Activated CD4-positive, CD25-positive, alpha-beta regulatory T cell (primary cell): ENCODE measurements around the gene LRMDA.

Source experiments
- DNase-seq, 4 experiments: peaks; one replicate each; lab custom pipeline; 2025; lab: John Stamatoyannopoulos, UW

Gene LRMDA

DNA sequence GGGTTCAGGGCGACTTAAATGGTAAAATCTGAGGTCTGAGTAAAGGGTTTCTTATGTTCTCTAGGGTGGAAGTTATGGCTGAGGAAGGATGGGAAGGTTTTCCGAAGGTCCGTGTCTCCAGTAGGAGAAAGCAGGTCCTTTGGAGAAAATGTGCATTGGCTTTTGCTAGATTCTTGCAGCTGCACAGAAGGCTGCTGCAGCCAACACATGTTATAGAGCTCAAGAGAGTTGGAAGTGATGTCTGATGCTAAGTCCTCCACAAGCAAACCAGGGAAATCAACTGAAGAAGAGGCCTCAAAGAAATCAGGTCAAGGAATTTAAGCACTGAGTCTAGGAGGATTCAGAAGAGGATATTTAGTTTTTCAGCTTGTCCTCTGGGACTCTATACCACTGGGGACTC lies 404.6 kb downstream of the LRMDA start:
- DNase-seq, result no peak

DNA sequence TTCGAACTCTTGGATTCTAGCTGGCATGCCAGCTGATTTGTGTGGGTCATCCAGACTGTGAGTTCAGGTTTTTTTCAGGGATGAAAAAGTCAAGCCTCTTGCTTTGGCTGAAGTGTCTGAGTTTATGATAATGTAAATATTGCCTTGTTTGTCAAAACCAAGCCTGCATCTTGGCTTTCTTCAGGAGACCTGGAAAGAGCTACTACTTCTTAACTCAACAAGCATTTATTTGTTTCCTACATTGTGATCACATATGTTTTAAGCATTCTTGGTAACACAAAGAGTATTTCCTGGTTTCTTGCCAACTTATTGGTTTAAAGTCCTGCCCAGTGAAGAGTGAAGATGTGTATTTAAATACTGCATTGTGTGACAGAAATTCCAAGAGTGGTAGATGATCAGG lies 407.1 kb downstream of the LRMDA start:
- no peak for DNase-seq

DNA sequence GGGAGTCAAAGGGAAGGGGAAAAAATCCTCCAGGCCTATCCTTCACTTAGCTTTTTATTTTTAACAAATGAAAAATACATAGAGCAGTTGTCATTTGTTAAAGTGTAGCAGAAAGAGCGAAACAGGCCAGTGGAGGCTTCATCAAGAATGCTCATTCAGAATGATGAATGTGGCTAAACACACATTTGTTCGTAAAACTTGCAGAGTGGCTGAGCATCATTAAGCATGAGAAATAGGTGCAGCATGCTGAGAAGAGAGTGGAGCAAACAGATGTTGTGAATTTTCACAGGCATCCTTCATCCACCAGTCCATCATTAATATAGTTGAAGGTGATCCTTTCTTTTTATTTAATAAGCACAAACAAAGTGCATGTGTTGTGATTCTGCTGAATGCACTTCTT lies 407.6 kb downstream of the LRMDA start:
- no peak for DNase-seq

DNA sequence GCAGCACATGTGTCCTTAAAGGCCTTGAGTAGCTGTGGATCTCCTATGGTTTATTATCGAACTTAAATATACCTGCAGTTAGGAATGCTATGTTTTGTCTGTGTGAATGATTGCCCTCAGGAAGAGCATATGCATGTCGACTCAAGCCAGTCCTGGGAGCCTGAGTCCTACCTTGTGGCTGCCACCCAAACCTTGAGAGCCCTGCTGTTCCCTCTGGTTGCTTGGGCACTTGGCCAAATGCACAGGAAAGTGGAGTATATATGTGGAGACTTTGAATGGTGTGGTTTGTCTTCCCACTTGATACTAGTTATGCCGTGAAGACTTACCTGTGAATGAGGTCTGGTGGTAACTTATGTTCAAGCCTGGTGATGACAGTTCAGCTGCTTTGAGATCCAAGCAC lies 409.8 kb downstream of the LRMDA start:
- DNase-seq, result no peak

DNA sequence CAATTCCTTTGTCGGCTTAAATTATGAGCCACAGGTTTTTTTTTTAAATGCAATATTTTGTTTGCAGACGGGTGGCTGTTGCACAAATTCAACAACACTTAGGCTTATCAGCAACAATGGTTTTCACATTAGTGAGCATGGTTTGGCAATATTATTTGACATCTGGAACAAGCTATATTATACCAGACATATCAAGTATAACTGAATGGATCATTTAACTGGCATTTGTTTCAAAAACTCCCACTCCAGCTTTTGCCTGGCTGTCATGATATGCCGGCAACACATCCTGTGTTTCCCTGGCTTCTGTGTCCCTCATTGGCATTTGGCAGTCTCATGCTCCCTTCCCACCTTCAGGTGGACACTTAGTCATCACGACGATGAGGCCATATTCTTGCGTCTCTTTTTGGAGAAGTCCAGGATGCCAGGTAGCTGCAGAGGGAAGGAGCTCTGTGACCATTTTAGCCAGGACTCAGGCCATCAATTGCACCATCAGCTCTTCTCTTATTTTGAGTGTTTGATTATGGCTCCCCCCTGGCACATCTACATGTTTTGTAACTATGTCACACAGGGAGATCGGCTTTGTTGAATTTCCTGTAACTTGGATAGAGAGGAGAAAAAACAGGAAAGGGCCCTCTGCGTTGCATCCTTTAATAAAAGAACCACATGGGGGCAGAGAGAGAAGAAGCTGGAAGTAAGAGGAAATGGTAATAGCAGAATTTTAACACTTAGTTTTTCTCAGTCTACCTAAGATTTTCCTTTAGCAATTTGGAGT lies 413.9 kb downstream of the LRMDA start:
- DNase-seq, result no peak

DNA sequence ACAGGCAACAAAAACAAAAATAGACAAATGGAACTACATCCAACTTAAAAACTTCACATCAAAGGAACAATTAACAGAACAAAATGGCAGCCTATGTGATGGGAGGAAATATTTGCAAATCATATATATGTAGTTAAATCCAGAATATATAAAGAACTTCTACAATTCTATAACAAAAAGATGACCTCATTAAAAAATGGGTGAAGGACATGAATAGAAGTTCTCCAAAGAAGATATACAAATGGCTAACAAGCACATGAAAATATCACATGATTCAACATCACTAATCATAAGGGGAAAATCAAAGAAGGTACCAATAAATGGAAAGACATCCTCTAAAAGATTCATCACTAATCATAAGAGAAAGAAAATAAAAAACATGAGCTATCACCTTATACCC lies 416.1 kb downstream of the LRMDA start:
- DNase-seq, result no peak

DNA sequence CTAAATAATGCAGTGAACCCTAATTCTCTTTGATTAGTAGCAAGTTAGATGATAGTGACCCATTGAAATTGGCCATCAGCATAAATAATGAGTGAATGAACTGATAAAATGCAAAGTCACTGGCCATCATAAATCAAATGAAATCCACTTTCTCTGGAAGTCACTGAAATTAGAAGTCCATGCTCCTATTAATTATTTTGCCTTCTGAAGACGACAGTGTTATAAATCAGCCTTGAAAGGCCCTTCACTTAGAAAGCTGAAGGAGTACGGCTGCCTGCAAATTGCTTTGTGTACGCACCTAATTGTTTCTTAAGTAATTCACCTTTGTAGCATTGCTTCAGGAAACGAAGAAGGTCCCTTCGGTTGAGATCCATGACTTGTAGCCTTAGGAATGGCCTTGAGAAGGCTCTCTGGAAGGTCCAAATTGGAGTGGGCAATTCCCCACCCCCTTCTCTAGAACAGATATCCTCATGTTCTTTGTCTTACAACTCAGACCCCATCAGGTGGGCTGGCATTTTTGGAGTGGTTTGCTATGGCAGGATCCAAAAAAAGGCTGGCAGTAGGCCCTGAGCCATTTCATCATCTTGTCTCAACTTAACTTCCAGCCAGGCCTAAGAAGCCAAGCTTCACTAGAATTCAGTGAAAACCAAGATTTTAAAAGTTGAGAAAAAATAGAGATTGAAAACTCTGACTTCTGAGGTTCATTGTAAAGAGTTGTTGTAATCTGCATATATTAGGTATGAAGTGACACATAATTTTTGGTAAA lies 420.3 kb downstream of the LRMDA start:
- DNase-seq, result no peak

DNA sequence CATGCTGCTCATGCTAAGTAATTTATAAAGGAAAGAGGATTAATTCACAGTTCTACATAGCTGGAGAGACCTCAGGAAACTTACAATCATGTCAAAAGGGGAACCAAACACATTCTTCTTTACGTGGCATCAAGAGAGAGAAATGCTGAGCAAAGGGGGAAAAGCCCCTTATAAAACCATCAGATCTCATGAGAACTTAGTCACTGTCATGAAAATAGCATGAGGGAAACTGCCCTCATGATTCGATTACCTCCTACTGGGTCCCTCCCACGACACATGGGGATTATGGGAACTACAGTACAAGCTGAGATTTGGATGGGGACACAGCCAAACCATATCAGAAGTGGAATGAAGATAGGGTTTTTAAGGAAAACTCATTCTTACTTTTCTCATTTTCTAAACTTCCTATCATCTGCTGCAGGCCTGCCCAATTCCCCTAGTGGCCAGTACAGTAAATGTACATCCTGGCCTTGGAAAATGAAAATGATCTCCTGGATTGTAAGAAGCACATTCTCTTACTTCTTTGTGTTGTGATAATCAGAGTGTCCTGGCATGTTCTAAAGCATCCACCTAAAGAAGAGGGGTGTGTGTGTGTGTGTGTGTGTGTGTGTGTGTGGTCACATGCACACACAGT lies 421.5 kb downstream of the LRMDA start:
- DNase-seq, result no peak

DNA sequence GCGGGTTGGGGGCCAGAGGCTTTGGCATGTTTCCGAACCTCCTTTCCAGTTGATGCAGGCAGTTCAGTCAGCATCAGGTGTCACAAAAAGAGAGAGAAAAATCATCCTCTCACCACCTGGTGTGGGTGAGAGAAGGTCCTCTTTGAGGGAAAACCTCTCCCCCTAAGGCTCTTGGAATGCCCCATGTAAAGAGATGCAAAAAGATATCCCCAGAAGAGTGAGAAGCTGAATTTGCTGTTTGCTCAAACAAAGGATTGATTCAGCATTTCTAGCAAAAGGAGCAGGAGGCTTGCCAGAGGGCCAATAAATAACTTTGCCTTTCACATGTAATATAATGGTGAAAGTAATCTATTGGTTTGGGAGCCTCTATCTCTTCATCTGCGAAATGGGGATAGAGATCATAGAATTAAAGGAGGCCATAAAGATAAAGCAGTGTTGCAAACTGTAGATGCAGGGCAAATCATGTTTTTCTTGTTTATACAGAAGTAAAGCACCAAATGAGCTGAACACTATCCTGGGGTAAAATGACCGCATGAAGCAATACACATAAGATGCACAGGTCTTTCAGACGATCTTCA lies 425.9 kb downstream of the LRMDA start:
- DNase-seq, result no peak

DNA sequence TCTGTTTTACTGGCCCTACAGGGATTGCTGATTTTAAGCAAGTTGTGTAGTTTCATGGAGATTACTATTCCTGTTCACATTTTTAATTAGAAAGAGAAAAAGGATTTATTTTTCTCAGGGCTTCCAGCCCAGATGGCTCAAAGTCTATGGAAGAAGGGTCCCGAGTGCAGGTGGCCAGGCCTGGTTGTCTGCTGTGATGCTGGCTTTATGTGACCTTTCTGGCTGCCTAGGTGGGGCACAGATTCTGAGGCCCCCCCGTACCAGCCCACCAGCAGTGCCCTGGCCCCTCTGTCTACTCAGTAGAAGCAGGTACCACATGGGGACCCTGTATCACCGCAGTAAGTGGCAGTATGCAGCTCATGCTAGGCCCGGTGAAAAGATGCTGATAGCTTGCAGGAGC lies 426.5 kb downstream of the LRMDA start:
- DNase-seq, result no peak

DNA sequence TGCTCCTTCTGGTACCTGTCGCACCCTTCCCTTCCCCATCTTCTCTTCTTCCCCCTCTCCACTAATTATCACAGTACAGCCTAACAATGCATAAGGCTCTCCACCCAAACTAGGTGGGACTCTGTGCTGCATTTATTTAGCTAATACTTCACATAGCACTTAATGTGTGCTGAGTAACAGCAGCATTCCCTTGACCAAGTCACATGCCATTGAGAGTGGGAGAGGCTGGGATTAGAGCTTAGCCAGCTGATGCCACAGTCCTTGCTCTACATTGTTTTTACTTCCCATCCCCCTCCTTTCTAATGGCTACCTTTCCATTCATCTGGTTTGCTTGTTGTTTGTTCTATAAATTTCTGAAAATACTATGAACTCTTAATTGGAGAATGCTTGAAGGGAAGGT lies 426.9 kb downstream of the LRMDA start:
- no peak for DNase-seq

DNA sequence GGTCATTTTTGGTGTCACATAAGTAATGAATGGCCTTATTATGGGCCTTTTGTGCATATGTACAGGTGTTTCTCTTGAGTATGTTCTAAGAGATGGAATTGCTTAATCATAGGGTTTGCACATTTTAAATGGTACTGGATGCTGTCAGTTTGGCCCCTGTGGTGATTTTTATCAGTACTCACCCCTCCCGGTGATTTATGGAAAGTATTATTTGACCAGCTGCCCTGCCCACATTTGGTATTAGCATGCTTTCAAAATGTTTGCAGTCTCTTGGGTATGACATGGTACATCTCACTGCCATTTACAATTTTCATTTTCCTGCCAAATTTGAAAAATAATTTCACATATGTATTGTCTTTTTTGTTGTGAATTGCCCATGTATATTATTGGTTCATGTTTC lies 427.7 kb downstream of the LRMDA start:
- DNase-seq, result no peak

DNA sequence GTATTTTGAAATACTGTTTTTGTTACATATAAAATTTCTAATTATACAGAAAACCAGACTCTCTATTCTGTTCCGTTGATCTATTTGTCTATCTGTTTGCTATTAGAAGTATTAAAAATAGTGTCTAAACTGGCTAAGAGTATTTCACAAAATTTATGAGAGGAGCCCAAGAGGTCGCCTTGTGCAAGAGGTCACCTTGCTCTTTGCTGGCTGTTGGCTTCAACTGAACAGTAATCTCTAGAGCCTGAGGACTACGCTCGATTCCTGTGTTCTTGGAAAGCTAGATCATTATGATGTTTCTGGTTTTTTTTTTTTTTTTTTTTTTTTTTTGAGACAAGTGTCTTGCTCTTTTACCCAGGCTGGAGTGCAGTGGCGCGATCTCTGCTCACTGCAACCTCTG lies 428.6 kb downstream of the LRMDA start:
- DNase-seq, result no peak

DNA sequence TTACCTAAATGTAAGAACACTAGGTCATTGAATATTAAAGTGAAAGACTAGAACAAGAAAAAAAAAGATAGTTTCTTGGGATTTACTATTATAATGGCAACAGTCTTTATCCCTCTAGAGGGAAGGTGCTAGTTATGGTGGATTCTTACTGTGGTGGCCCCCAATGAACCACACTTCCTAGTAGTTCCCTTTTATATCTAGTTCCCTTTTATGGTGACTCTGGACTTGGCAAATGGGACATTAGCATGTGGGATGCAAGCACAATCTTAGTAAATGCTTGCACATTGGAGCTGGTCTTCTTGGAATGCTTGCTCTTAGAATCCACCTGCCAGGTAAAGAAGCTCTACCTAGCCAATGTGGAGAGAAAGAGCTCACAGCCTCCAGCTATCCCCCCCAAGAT lies 430.2 kb downstream of the LRMDA start:
- DNase-seq, result no peak

DNA sequence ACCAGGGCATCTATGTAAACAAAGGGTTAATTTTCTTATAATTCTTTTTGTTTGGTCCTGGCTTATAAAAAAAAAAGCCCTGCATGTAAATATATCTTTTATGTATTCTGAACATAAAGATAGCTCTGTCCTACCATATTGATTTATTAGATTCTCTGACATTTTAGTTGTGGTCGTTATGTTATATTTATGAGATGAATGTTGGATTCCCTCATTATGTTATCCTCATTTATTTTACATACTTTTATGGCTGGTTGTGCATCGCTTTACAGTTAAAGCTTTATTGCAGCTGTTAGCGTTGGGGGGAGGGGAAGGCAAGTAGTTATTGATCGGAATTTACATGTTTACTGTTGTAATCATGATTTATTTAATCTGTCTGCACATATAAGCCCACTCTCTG lies 431.5 kb downstream of the LRMDA start:
- no peak for DNase-seq

DNA sequence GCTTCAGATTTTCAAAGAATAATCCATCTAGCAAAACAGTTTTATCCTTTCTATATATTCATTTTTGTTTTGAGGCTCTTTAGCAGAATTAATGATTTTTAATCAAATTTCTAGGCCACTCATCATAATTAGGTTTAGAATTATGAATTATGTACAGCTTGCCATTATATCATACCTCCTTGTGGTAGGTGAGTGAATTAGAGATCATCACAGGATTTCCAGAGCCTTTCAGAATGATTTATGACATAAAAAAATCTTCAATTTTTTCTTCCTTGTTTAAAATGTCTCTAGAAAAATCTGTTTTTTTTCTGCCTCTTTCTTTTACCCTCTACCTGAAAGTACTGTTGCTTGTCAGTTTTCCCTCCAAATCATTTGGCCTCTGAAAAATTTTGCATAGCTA lies 433.3 kb downstream of the LRMDA start:
- DNase-seq, result no peak

DNA sequence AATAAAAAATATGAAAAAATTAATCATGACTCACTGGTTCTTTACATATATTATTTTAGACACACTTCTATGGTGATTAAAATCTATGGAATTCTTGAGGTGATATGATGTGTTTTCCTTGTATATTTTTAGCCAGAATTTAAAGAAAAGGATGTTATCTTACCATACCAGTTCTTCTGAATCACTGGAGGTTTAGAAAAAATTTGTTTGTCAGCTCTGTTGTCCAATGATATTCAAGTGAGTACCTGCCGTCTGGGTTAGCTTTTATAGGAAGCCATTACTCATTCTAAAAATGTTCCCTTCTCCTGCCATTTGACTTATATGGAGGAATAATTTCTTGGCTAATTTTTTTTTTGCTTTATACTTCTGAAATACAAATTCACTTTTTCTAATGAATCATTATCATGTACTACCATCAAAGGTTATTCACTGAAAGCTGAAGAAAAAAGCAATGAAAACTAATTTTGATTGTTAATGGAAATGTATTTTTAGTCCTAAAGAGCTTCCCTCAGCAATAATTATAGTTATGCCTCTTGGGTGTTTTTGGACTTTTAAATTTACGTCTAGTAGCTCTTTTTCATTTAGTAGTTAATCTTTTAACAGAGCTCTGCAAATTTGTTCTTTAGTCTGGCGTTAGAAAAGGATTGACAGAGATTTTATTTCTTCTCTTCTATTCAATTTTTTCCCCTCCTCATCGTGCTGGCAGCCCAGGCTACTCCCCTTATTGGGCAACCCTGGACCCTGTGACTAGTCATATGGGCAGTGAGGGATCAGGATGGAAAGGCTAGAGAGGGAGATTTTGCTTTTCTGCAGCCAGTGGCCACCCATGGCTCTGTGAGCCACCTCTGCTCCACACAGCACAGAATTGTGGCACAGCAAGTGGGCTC lies 434.2 kb downstream of the LRMDA start:
- no peak for DNase-seq

DNA sequence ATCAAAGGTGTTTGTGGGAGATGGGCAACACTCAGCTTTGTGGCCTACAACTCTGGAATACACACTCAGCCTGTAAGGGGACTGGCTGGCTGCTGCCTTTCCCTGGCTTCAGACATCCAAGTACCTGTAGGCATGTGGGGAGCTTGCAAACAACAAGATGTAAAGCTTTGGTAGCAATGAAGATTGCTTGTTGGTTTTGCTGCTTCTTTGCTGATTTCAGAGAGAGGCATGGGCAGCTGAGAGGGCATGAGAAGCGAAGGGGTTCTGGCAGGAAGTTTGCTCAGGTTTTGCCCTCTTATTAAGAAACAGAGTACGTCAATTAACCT lies 434.8 kb downstream of the LRMDA start:
- no peak for DNase-seq

DNA sequence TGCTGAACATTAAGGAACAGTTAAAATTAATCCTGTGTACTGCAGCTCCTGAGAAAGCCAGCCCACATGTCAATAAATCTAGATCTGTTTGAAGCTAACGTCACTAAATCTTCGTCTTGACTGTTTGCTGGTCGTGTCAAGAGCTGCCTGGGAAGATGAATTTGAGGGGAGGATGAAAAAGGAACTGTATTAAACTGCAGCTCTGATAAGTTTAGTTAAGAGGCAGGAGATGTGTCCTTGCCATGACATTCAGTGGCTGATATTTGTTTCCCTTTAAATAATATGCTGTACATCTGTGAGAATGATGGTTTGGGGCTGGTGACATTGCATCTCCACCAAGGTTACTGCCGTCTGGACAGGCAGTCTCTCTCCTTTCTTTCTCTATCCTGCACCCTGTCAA lies 435.3 kb downstream of the LRMDA start:
- no peak for DNase-seq

DNA sequence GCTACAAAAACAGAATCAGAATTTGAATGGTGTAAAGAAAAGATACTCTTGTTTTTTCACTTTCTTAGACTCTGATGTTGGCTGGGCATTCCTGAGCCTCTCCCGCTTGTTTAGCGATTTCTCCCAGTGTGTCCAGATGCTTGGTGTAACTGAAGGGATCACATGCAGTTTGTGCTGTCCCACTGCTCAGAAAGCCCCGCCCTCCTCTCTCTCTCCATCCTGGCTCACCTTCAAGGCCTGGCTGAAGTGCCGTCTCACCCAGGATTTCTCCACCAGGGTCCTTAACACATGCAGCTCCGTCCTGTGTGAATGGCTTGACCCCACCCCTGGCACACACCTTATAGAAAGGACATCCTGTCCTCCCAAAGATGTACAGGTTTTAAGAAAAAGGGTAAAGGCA lies 437.1 kb downstream of the LRMDA start:
- no peak for DNase-seq

DNA sequence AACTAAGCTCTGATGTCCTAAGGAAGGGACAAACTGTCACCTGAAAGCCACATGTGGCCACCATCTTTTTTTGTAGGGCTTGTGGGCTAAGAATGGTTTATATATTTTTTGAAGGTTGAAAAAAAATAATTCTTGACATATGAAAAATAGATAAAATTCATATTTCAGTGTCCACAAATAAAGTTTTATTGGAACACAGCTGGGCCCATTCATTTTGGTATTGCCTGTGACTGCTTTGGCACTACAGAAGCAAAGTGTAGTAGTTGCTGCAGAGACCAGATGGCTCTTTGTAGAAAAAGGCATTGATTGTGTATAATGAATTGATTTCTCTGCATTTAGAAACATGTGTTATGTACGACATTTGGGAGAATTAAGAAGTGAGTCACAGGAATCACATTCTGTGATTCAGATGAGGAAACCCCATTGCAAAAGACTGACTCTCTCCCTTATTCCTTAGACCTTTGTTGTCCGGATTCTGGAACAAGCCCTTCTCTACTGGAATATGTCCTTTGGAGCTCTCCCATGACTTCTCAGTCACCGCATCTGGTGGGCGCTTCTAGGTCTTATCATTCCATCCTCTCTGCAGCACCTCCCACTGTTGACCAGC lies 438.7 kb downstream of the LRMDA start:
- no peak for DNase-seq

DNA sequence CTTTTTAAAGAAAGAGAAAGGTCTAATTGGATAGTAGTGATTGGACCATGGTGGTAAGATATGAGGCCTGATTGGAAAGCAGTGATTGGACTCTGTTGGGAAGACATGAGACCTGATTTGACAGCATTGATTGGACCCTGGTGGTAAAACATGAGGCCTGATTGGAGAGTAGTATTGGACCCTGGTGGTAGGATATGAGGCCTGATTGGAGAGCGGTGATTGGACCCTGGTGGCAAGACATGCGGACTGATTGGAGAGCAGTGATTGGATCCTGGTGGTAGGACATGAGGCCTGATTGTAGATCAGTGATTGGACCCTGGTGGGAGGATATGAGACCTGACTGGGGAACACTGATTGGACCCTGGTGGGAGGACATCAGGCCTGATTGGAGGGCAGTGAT lies 444.3 kb downstream of the LRMDA start:
- no peak for DNase-seq
